ENCODE measurements around the gene ANKRD44. TPM values are rescaled to one million over a fixed set of nuclear protein-coding genes. Genes with fewer than 3 reads are reported as not detected.

The ANKRD44 gene
- total RNA-seq, 1 experiment from 2014 or later, result 7.8 TPM

DNA sequence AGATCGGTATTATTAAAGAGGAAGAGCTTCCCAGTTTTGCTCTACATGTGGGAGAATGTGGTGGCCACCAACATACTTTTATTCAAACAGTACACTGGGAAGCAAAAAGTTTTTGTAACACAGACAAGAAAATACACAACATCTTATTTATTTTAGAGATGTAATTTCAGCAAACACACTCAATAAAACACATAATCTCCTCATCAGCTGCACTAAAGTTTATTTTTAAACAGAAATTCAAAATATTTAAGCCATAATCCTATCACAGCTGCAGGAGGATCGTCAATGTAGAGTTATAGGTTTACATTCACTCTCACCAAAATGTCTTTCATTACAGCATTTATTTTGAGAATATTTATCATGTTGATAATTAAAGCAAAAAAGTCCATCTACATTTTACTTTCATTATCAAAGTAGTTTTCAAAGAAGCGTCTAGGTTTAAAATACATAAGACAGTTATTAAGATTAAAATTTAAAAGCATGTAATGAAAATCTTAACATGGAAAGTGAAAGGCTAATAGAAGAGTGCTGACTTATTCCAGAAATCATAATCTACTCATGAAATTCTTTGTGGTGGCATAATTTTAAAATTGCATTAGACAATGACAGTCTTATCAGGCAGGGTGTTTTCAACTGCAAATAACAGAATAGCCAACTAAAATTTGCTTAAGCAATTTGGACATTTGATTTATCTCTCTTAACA, 61.0 kb downstream of the ANKRD44 start:
- DNase-seq (ENCODE audit: low read depth, low spot score) (no peak), ATAC-seq (no peak)
- no peaks in the 10 kb centered on the region for H3K4me1 ChIP-seq (ENCODE audit: control insufficient read depth, insufficient read depth, low read length)
- TF ChIP-seq, protein P1, sequence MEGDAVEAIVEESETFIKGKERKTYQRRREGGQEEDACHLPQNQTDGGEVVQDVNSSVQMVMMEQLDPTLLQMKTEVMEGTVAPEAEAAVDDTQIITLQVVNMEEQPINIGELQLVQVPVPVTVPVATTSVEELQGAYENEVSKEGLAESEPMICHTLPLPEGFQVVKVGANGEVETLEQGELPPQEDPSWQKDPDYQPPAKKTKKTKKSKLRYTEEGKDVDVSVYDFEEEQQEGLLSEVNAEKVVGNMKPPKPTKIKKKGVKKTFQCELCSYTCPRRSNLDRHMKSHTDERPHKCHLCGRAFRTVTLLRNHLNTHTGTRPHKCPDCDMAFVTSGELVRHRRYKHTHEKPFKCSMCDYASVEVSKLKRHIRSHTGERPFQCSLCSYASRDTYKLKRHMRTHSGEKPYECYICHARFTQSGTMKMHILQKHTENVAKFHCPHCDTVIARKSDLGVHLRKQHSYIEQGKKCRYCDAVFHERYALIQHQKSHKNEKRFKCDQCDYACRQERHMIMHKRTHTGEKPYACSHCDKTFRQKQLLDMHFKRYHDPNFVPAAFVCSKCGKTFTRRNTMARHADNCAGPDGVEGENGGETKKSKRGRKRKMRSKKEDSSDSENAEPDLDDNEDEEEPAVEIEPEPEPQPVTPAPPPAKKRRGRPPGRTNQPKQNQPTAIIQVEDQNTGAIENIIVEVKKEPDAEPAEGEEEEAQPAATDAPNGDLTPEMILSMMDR (IDR thresholded peaks at IDR 0.05), result no peak
- TF ChIP-seq, protein P2, sequence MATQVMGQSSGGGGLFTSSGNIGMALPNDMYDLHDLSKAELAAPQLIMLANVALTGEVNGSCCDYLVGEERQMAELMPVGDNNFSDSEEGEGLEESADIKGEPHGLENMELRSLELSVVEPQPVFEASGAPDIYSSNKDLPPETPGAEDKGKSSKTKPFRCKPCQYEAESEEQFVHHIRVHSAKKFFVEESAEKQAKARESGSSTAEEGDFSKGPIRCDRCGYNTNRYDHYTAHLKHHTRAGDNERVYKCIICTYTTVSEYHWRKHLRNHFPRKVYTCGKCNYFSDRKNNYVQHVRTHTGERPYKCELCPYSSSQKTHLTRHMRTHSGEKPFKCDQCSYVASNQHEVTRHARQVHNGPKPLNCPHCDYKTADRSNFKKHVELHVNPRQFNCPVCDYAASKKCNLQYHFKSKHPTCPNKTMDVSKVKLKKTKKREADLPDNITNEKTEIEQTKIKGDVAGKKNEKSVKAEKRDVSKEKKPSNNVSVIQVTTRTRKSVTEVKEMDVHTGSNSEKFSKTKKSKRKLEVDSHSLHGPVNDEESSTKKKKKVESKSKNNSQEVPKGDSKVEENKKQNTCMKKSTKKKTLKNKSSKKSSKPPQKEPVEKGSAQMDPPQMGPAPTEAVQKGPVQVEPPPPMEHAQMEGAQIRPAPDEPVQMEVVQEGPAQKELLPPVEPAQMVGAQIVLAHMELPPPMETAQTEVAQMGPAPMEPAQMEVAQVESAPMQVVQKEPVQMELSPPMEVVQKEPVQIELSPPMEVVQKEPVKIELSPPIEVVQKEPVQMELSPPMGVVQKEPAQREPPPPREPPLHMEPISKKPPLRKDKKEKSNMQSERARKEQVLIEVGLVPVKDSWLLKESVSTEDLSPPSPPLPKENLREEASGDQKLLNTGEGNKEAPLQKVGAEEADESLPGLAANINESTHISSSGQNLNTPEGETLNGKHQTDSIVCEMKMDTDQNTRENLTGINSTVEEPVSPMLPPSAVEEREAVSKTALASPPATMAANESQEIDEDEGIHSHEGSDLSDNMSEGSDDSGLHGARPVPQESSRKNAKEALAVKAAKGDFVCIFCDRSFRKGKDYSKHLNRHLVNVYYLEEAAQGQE (IDR thresholded peaks at IDR 0.05; ENCODE audit: insufficient read depth in 1 of 2, low read depth in 2 of 2, low read length in 1 of 2), result no peak
- no peak for TF ChIP-seq POLR2AphosphoS5 (IDR thresholded peaks at IDR 0.05; ENCODE audit: low read depth, low read length)
- no peak for TF ChIP-seq SIN3A (IDR thresholded peaks at IDR 0.05; ENCODE audit: borderline replicate concordance, insufficient read depth, low read depth, low read length)
- TF ChIP-seq TCF7L2 (IDR thresholded peaks at IDR 0.05; ENCODE audit: low read depth, low read length), result no peak
- ChIA-PET CTCF (no interaction called here), POLR2A (no interaction called here)
- H3K27me3 ChIP-seq (ENCODE audit: control insufficient read depth, insufficient read depth, low read length), result no peaks in the 10 kb centered on the region
- BruUV-seq (replicated peaks), result no TSS peak
- no peaks in the 10 kb centered on the region for H3K36me3 ChIP-seq (ENCODE audit: control insufficient read depth, insufficient read depth, low read length)
- intact Hi-C loops (cut with micrococcal nuclease; ENCODE audit: unreplicated experiment), result no loop called here
- in situ Hi-C loops (cut with HindIII; ENCODE audit: low pct_unique_long_range_greater_than_20kb, low sequenced_read_pairs), result no loop called here
- no peak overlapping the region for H3K4me3 ChIP-seq (ENCODE audit: low read depth in 2 of 2, low read length in 2 of 2)
- no peaks in the 10 kb centered on the region for H3K9me3 ChIP-seq (ENCODE audit: control insufficient read depth, insufficient read depth, low read depth, low read length)
- H3K27ac ChIP-seq (ENCODE audit: low read length), result no peak overlapping the region

DNA sequence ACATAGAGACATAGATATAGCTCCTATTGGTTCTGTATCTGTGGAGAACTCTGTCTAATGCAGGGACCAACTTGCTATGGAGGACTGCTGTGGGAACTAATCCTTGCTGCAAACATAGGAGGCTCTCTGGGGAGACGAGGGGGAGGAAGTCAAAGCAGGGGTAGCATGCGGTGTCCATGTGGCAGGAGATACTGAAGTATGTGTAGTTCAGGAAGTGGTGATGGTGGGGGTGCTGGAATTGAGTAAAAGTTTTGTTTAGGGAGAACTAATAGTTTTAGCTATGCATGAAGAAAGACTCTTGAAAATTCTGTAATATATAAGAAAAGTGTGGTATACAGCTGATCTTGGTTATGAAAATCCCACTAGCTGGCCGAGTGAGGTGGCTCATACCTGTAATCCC, 62.0 kb downstream of the ANKRD44 start:
- no TSS peak for BruUV-seq (replicated peaks)
- Histone ChIP-seq H3K36me3 (ENCODE audit: control insufficient read depth, insufficient read depth, low read length) (no peaks in the 10 kb centered on the region), H3K9me3 (ENCODE audit: control insufficient read depth, insufficient read depth, low read depth, low read length) (no peaks in the 10 kb centered on the region), H3K27me3 (ENCODE audit: control insufficient read depth, insufficient read depth, low read length) (no peaks in the 10 kb centered on the region), H3K4me3 (ENCODE audit: low read depth in 2 of 2, low read length in 2 of 2) (no peak overlapping the region), H3K4me1 (ENCODE audit: control insufficient read depth, insufficient read depth, low read length) (no peaks in the 10 kb centered on the region), H3K27ac (ENCODE audit: low read length) (no peak overlapping the region)
- no peak for TF ChIP-seq SIN3A (IDR thresholded peaks at IDR 0.05; ENCODE audit: borderline replicate concordance, insufficient read depth, low read depth, low read length)
- TF ChIP-seq, protein P1 (IDR thresholded peaks at IDR 0.05), result no peak
- TF ChIP-seq POLR2AphosphoS5 (IDR thresholded peaks at IDR 0.05; ENCODE audit: low read depth, low read length), result no peak
- no peak for TF ChIP-seq TCF7L2 (IDR thresholded peaks at IDR 0.05; ENCODE audit: low read depth, low read length)
- TF ChIP-seq, protein P2 (IDR thresholded peaks at IDR 0.05; ENCODE audit: insufficient read depth in 1 of 2, low read depth in 2 of 2, low read length in 1 of 2), result no peak
- intact Hi-C loops (cut with micrococcal nuclease; ENCODE audit: unreplicated experiment), result no loop called here
- ChIA-PET POLR2A (interaction anchor here (0.6 kb wide), 1 partner anchor 32 kb away, joined by 3 read pairs; no protein-coding TSS in a partner anchor), CTCF (no interaction called here)
- ATAC-seq (no peak), DNase-seq (ENCODE audit: low read depth, low spot score) (no peak)
- in situ Hi-C loops (cut with HindIII; ENCODE audit: low pct_unique_long_range_greater_than_20kb, low sequenced_read_pairs), result no loop called here
